HG03571 (cell line): ENCODE results near the gene UBE2I.
A peak's percentile ranks its signal among the peaks of the same experiment; 100 is the strongest.

Experiments used
- ATAC-seq: cut with Tn5 transposase; IDR thresholded peaks from one replicate; pipeline ENCODE4 v1.9.1; 2021; ENCODE audit not compliant: unreplicated experiment

The UBE2I gene

GRCh38 chr16:1341495-1342420 is 32.3 kb downstream of the UBE2I start:
- no peak for ATAC-seq

- ATAC-seq = peak; percentile 70
Measured at GRCh38 chr16:1342526-1343427, 33.3 kb downstream of the UBE2I start.

GRCh38 chr16:1343428-1344242 is 34.2 kb downstream of the UBE2I start:
- ATAC-seq = peak; percentile 1

- no peak for ATAC-seq
Measured at GRCh38 chr16:1344499-1344898, 35.1 kb downstream of the UBE2I start.

GRCh38 chr16:1345087-1345486 is 35.7 kb downstream of the UBE2I start:
- no peak for ATAC-seq

GRCh38 chr16:1345651-1346421 is 36.4 kb downstream of the UBE2I start:
- ATAC-seq = no peak

- ATAC-seq = no peak
Measured at GRCh38 chr16:1346422-1347285, 37.2 kb downstream of the UBE2I start.

- no peak for ATAC-seq
Measured at GRCh38 chr16:1347286-1347855, 37.9 kb downstream of the UBE2I start.

GRCh38 chr16:1347962-1348361 is 38.5 kb downstream of the UBE2I start:
- ATAC-seq = no peak

GRCh38 chr16:1348441-1348840 is 39.0 kb downstream of the UBE2I start:
- ATAC-seq = no peak

GRCh38 chr16:1348926-1349325 is 39.5 kb downstream of the UBE2I start:
- no peak for ATAC-seq

GRCh38 chr16:1349351-1349750 is 39.9 kb downstream of the UBE2I start:
- no peak for ATAC-seq

GRCh38 chr16:1349951-1350350 is 40.5 kb downstream of the UBE2I start:
- no peak for ATAC-seq

GRCh38 chr16:1350691-1351090 is 41.3 kb downstream of the UBE2I start:
- ATAC-seq = no peak

- peak; percentile 8 for ATAC-seq
Measured at GRCh38 chr16:1351215-1351581, 41.8 kb downstream of the UBE2I start.

- ATAC-seq = peak; percentile 74
Measured at GRCh38 chr16:1351582-1352362, 42.3 kb downstream of the UBE2I start, which contains the start of the genes GNPTG and TSR3. GNPTG (plus strand) TSS chr16:1351931; CDS start chr16:1351966, 35 bp downstream. TSR3 (minus strand) TSS chr16:1351878; CDS start chr16:1351804, 74 bp downstream.

- no peak for ATAC-seq
Measured at GRCh38 chr16:1354815-1355540, 45.5 kb downstream of the UBE2I start.
